HG03571 (cell line): ENCODE results near the gene FOXD4.
"Not testable (repeated sequence)": the region's sequence is repeated elsewhere in the genome, so short reads cannot be mapped to it uniquely, and the experiment has no call there.

Experiments used
- ATAC-seq: cut with Tn5 transposase; IDR thresholded peaks from one replicate; pipeline ENCODE4 v1.9.1; 2021; ENCODE audit not compliant: unreplicated experiment

The FOXD4 gene

GRCh38 chr9:94323-94722 lies 23.9 kb downstream of the FOXD4 start:
- not testable (repeated sequence) for ATAC-seq

- not testable (repeated sequence) for ATAC-seq
Measured at GRCh38 chr9:93909-94308, 24.3 kb downstream of the FOXD4 start.

- ATAC-seq, result not testable (repeated sequence)
Measured at GRCh38 chr9:90851-91250, 27.4 kb downstream of the FOXD4 start.

- not testable (repeated sequence) for ATAC-seq
Measured at GRCh38 chr9:88396-89037, 29.7 kb downstream of the FOXD4 start.

- not testable (repeated sequence) for ATAC-seq
Measured at GRCh38 chr9:87860-88259, 30.4 kb downstream of the FOXD4 start.

GRCh38 chr9:87105-87504 lies 31.1 kb downstream of the FOXD4 start:
- not testable (repeated sequence) for ATAC-seq

GRCh38 chr9:86697-87096 lies 31.5 kb downstream of the FOXD4 start:
- ATAC-seq, result not testable (repeated sequence)

- ATAC-seq, result not testable (repeated sequence)
Measured at GRCh38 chr9:82932-83689, 35.1 kb downstream of the FOXD4 start.

- not testable (repeated sequence) for ATAC-seq
Measured at GRCh38 chr9:78333-78732, 39.9 kb downstream of the FOXD4 start.

GRCh38 chr9:76389-76788 lies 41.8 kb downstream of the FOXD4 start:
- not testable (repeated sequence) for ATAC-seq

GRCh38 chr9:73900-74525 lies 44.2 kb downstream of the FOXD4 start:
- not testable (repeated sequence) for ATAC-seq

GRCh38 chr9:73076-73899 lies 44.9 kb downstream of the FOXD4 start:
- ATAC-seq, result not testable (repeated sequence)
